ENCODE data around the gene GBE1.
"Not testable (repeated sequence)": the region's sequence is repeated elsewhere in the genome, so short reads cannot be mapped to it uniquely, and the experiment has no call there.

Gene GBE1

DNA sequence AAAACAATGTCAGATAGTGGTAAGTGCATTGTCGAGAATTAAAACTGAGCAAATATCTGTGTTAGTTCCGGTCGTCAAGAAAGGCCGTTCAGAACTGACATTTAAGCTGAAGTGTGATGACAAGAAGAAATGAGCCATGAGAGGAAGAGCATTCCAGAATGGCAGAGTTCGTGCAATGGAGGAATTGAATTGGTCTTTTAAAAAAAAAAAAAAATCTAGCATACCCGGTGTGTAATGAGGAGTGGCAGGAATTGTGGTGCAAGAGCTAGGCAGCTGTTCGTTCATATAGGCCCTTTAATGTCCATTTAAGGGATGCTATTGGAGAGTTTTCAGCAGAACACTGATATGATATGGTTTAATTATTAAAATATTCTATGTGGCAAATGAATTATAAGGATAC lies 2.6 kb upstream of the GBE1 start:
- Mint-ChIP-seq H3K36me3 (peaks cover 5% of the 10 kb centered on the region), H3K4me3 (no peak overlapping the region), H3K9me3 (no peaks in the 10 kb centered on the region), H3K4me1 (peaks cover 20% of the 10 kb centered on the region), H3K27ac (no peak overlapping the region), H3K27me3 (peaks cover 3% of the 10 kb centered on the region)

DNA sequence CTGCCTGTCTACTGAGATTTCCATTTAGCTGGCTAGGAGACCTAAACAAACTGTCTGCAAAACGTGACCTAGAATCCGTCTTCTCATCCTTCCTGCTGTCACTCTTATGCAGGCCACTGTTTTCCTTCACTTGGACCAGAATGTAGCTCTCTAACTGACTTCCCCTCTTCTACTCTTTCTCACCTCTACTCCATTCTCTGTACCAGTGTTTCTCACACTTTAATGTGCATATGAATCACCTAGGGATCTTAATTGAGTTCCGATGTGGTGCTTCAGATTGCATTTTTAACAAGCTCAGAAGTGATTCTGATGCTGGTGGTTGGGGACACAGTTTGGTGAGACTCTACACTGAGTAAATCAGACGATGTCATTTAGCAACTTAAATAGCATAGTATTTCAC lies 1.6 kb upstream of the GBE1 start:
- H3K27ac Mint-ChIP-seq = no peak overlapping the region
- H3K4me1 Mint-ChIP-seq = peaks cover 20% of the 10 kb centered on the region
- no peaks in the 10 kb centered on the region for H3K27me3 Mint-ChIP-seq
- peak overlapping the region; percentile 24 for H3K4me3 Mint-ChIP-seq
- H3K36me3 Mint-ChIP-seq = peaks cover 11% of the 10 kb centered on the region
- H3K9me3 Mint-ChIP-seq = no peaks in the 10 kb centered on the region

DNA sequence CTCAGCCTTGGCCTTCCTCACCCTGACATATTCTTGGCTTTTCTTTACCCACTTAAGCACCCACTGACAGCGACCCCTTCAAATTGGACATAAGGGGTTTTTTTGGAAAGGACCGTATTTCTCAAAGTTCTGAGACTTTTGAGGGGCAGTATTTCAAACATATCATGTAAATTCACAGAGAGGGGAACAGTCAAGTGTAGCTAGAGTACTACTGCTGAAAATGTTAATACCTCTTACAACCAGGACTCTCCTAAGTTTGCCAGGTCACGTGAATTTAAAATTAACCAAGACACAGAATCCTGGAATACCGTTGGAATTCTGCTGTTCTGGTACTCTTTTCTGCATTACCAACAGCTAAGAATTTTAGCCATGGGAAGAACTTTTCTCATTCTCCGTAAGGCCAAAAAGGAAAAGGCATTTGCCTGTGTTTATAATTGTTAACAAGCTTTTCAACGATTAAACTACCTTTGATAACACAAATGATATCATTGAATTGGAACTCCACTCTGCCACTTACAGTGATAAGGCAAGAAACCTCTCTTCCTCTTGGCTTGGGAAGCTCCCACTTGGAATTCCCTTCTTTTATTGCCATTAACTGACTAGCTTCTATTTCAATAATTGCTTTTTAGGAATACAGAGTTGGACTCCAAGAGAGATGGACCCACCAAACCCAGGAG lies 597 bp upstream of the GBE1 start:
- no peaks in the 10 kb centered on the region for H3K9me3 Mint-ChIP-seq
- no peaks in the 10 kb centered on the region for H3K27me3 Mint-ChIP-seq
- peaks cover 16% of the 10 kb centered on the region for H3K36me3 Mint-ChIP-seq
- peaks cover 20% of the 10 kb centered on the region for H3K4me1 Mint-ChIP-seq
- H3K27ac Mint-ChIP-seq = peak overlapping the region; percentile 97
- H3K4me3 Mint-ChIP-seq = peak overlapping the region; percentile 97

DNA sequence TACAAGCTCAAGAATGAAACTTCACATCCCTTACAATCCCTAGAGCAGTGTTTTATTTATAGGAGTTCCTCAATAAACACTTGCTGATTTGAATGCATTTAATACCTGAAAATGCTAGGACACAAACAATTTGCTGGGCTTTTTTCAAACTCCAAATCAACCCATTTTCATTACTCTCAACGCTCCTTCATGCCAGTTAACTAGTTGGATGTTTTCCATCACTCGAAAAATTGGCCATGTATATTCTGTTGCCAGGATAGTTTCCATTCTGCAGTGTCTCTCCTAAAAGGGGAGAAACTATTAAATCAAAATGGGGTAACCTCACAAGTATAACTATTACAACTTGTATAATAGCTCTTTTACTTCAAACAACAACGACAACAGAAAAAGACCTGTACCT lies 1.2 kb downstream of the GBE1 start:
- Mint-ChIP-seq H3K4me3 (peak overlapping the region; percentile 97), H3K27ac (peak overlapping the region; percentile 99), H3K9me3 (no peaks in the 10 kb centered on the region), H3K36me3 (peaks cover 16% of the 10 kb centered on the region), H3K27me3 (no peaks in the 10 kb centered on the region), H3K4me1 (peaks cover 20% of the 10 kb centered on the region)

DNA sequence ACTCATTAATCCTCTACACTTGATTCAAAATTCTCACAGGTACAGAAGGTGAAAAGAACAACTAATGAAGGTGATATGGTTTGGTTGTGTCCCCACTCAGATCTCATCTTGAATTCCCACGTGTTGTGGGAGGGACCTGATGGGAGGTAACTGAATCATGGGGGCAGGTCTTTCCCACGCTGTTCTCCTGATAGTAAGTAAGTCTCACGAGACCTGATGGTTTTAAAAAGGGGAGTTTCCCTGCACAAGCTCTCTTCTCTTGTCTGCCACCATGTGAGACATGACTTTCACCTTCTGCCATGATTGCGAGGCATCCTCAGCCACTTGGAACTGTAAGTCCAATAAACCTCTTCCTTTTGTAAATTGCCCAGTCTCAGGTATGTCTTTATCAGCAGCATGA lies 2.7 kb downstream of the GBE1 start:
- H3K27me3 Mint-ChIP-seq, H3K4me3 Mint-ChIP-seq, H3K27ac Mint-ChIP-seq, H3K9me3 Mint-ChIP-seq: not testable (repeated sequence)
- H3K4me1 Mint-ChIP-seq = peaks cover 20% of the 10 kb centered on the region
- peaks cover 23% of the 10 kb centered on the region for H3K36me3 Mint-ChIP-seq

DNA sequence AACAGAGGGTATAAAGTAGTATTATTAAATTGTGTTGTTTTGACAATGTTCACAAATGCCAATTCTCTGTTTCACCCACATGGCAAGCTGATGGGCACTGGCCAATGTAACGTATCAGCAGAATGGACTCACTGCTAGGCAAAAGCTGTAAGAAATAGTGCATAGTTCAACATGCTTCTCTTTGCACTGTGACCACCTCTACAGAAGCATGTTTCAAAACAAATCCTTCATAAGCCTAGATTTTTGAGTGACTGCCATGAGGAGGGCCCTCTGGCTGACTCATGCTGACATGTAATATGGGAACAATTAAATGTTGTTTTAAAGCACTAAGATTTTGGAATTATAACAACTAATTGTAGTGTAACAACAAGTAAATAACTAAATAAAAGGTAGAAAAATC lies 3.2 kb downstream of the GBE1 start:
- Mint-ChIP-seq H3K9me3 (no peaks in the 10 kb centered on the region), H3K4me3 (no peak overlapping the region), H3K36me3 (peaks cover 23% of the 10 kb centered on the region), H3K27ac (no peak overlapping the region), H3K4me1 (peaks cover 20% of the 10 kb centered on the region), H3K27me3 (no peaks in the 10 kb centered on the region)

DNA sequence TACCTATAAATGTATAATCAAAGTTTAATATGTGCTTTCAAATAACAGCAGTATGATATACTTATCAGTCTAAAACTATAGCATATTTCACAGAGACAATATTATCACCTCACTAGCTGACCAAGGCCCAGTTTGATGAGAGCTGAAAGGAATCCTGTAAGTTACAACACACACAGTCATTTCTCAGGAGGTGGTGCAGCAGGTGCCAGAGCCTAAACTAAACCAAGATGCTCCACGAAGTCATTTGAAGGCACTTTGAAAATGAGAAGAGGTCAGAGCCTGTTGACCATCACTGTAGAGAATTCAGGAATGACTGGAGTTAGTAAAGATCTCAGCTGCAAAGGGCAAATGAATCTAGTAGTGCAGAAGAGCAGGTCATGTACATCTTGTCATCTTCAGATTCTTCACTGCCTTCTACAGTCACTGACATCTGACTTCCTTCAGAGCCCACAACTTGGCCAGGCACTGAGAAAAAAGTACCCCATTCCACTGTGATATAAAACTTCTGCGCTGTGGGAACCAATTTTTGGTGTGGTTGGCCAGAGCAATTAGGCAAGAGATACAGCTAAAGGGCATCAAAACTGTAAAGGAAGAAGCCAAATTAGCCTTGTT lies 7.9 kb downstream of the GBE1 start:
- Mint-ChIP-seq H3K27ac (no peak overlapping the region), H3K36me3 (peaks cover 16% of the 10 kb centered on the region), H3K27me3 (no peaks in the 10 kb centered on the region), H3K4me3 (no peak overlapping the region), H3K4me1 (no peaks in the 10 kb centered on the region), H3K9me3 (no peaks in the 10 kb centered on the region)

DNA sequence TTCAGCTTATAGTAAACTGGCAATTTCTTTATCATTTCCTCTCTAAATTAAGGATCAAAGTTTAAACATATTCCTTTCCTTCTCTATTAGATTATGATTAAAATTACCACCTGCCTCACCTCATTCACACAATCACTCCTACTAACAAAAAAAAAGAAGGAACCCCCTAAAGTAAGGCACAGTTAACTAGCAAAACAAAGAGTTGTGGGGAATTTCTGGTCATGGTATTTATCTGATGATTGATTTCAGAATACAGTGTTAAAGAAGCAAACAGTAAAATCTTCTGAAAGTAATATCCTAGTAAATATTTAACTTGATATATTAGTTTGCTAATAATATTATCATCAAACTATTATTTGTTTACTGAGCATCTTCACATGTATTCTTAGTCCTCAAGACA lies 8.8 kb downstream of the GBE1 start:
- H3K4me3 Mint-ChIP-seq = no peak overlapping the region
- no peaks in the 10 kb centered on the region for H3K27me3 Mint-ChIP-seq
- H3K4me1 Mint-ChIP-seq = no peaks in the 10 kb centered on the region
- H3K9me3 Mint-ChIP-seq = no peaks in the 10 kb centered on the region
- H3K27ac Mint-ChIP-seq = no peak overlapping the region
- H3K36me3 Mint-ChIP-seq = peaks cover 14% of the 10 kb centered on the region

DNA sequence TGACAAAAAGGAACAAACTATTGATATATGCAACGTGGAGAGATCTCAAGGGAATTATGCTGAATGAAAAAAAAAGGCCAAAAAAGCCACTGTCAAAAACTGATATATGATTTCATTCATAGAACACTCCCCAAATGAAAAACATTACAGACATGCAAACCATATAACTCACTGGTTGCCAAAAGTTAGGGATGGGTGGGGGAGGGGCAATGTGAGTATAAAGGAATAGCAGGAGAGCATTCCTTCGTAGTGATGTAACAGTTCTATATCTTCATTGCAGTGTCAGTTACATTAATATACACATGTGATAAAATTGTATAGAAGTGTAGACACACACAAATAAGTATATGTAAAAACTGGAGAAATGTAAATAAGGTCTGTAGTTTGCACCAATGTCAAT lies 12.2 kb downstream of the GBE1 start:
- no peaks in the 10 kb centered on the region for H3K27me3 Mint-ChIP-seq
- H3K4me3 Mint-ChIP-seq = no peak overlapping the region
- H3K9me3 Mint-ChIP-seq = no peaks in the 10 kb centered on the region
- peaks cover 5% of the 10 kb centered on the region for H3K36me3 Mint-ChIP-seq
- no peak overlapping the region for H3K27ac Mint-ChIP-seq
- no peaks in the 10 kb centered on the region for H3K4me1 Mint-ChIP-seq

DNA sequence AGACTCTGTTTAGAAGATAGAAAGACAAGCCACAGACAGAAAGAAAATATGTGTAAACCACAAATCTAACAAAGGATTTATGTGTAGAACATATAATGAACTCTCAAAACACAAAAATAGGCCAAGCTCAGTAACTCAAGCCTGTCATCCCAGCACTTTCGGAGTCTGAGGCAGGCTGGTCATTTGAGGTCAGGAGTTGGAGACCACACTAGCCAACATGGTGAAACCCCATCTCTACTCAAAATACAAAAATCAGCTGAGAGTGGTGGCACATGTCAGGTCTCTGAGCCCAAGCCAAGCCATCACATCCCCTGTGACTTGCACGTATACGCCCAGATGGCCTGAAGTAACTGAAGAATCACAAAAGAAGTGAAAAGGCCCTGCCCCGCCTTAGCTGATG lies 14.2 kb downstream of the GBE1 start:
- not testable (repeated sequence) for H3K27ac Mint-ChIP-seq, H3K4me1 Mint-ChIP-seq, H3K9me3 Mint-ChIP-seq, H3K36me3 Mint-ChIP-seq, H3K27me3 Mint-ChIP-seq, H3K4me3 Mint-ChIP-seq

DNA sequence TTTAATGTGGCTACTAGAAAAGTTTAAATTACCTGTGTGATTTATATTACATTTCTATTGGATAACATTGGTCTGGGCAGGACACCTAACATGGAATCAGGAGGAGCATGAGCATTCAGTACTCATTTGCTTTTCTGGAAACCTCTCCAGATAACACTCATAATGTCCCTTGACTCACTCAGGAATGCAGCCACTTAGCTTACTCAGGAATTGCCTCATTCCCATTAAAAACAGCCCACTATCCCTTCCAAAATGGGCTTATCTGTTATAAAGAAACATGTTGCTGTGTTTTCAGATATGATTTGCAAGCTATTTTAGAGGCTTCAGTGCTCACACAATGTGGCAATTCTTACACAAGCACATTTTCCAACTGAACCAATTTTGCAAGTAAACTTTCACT lies 17.1 kb downstream of the GBE1 start:
- no peaks in the 10 kb centered on the region for H3K9me3 Mint-ChIP-seq
- peaks cover 11% of the 10 kb centered on the region for H3K4me1 Mint-ChIP-seq
- no peaks in the 10 kb centered on the region for H3K27me3 Mint-ChIP-seq
- H3K4me3 Mint-ChIP-seq = no peak overlapping the region
- H3K36me3 Mint-ChIP-seq = peaks cover 9% of the 10 kb centered on the region
- H3K27ac Mint-ChIP-seq = no peak overlapping the region

DNA sequence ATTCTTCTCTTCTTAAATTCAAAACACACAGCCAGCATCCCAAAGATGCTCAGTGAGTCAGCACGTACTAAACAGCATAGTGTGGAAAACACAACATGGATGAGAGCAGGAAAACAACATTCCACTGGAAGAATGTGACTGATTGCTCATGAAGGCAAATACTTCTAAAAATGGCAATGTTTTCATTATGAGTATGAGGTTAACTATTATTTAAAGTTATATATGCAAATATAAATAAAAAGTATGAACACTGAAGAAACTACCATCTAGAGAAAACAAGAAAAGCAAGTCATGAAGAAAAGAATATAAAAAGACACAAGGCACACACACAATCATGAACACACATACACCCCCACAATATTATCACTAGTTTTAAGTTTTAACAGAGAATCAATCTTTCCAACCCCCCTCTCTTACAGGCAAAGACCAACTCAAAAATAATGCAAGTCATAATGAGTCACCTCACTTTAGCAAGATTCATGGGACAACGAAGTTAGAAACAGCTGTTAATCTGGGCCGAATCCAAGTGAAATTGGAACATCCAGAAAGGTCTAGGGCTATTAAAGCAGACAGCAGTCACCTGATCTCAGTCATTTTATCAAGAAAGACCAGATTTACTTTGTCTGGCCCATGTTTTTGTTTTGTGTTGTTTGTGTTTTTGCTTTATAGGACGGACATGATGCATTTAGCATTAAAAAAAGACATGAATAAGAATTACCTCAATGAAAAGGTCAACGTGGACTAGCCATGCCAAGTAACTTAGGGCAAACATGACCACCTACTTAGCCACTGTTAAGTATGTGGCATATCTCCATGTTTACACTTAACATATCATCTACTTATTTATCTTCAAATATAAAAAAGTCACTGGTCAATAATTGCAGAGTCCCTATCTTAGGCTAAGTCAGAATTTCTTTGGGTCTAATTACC lies 18.1 kb downstream of the GBE1 start:
- H3K27me3 Mint-ChIP-seq = no peaks in the 10 kb centered on the region
- H3K27ac Mint-ChIP-seq = no peak overlapping the region
- peaks cover 3% of the 10 kb centered on the region for H3K9me3 Mint-ChIP-seq
- no peak overlapping the region for H3K4me3 Mint-ChIP-seq
- H3K4me1 Mint-ChIP-seq = peaks cover 11% of the 10 kb centered on the region
- H3K36me3 Mint-ChIP-seq = peaks cover 9% of the 10 kb centered on the region

DNA sequence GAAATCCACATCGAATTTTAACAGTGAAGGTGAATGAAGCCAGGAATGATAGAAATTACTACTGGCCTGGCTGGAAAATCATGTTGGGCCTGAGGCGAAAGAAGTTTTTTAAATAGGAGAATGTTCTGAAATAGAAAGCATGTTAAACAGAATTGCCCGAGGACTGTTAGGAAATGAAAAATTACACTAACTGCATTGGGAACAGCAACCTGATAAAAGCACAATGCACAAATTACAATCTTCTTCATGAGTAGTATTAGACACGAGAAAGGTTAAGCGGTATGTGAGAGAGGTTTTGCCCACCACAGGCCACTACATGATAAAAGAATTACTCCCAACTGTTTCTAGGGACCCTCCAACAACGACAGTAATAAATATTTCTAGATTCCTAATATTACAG lies 18.9 kb downstream of the GBE1 start:
- H3K9me3 Mint-ChIP-seq = peaks cover 3% of the 10 kb centered on the region
- H3K27ac Mint-ChIP-seq = no peak overlapping the region
- H3K4me1 Mint-ChIP-seq = peaks cover 11% of the 10 kb centered on the region
- no peaks in the 10 kb centered on the region for H3K27me3 Mint-ChIP-seq
- no peak overlapping the region for H3K4me3 Mint-ChIP-seq
- peaks cover 6% of the 10 kb centered on the region for H3K36me3 Mint-ChIP-seq

DNA sequence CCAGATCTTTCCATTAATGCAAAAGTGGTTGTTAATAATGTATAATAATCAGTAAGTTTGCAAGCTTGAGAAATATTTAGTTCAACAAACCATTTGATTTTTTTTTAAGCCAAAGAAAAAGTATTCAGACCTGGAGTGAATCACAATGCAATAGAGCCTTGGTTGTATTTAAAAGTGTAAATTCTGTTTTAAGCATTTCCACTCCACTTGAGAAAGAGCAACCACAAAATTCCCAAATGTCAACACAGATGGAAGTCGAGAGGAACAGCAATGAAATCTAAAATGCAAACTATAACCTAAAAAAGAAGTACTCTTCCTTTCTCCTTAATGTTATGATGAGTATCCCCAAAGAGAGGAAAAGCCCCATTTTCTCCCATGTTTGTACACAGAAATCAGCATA lies 20.2 kb downstream of the GBE1 start:
- no peaks in the 10 kb centered on the region for H3K27me3 Mint-ChIP-seq
- H3K36me3 Mint-ChIP-seq = peaks cover 6% of the 10 kb centered on the region
- no peak overlapping the region for H3K27ac Mint-ChIP-seq
- peaks cover 11% of the 10 kb centered on the region for H3K4me1 Mint-ChIP-seq
- H3K9me3 Mint-ChIP-seq = peaks cover 3% of the 10 kb centered on the region
- H3K4me3 Mint-ChIP-seq = no peak overlapping the region

DNA sequence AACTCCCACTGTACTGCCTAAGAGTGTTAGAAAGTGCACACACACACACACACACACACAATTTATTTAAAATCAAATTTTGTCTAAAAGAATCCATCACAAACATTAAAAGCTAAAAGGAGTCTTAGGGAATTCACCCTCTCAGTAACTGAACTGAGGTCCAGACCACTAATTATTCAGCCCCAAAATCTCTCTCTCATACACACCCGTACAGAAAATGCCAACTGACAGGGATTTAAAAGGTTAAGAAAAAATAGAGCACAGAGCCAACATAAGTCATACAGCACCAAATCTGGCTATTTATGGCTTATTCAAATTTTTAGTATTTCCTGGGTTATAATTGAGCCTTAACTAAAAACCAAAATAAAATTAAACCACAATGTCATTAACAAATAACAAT lies 20.7 kb downstream of the GBE1 start:
- H3K27ac Mint-ChIP-seq = no peak overlapping the region

DNA sequence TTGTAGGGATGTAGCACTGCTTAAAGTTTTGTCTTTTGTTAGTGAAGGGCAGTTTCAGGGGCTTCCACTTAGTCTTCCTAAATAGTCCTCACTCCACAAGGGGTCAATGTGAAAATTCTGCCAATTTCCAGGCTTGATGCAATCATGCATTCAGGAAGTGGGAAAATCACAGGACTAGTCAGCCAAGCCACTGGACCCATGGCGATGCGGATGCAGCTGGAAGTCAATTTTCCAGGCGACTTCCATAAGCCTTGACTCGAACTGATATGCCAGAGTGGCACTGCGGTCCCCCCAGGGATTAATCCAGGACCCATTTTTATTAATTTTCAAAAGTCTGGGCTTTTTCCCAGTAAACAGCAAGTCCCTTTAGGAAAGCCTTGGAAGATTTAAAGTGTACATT lies 26.1 kb downstream of the GBE1 start:
- Mint-ChIP-seq H3K27me3 (no peaks in the 10 kb centered on the region), H3K36me3 (peaks cover 3% of the 10 kb centered on the region), H3K4me1 (peaks cover 4% of the 10 kb centered on the region), H3K9me3 (peaks cover 3% of the 10 kb centered on the region), H3K4me3 (no peak overlapping the region), H3K27ac (no peak overlapping the region)

More for the DNA sequence above, 20.7 kb downstream of the GBE1 start:
- peaks cover 6% of the 10 kb centered on the region for H3K36me3 Mint-ChIP-seq
- peaks cover 11% of the 10 kb centered on the region for H3K4me1 Mint-ChIP-seq
- H3K9me3 Mint-ChIP-seq = peaks cover 3% of the 10 kb centered on the region
- no peak overlapping the region for H3K4me3 Mint-ChIP-seq
- H3K27me3 Mint-ChIP-seq = no peaks in the 10 kb centered on the region

Measured in activated naive CD4-positive, alpha-beta T cell treated with anti-CD3 and anti-CD28 coated beads, Interleukin-2, amount 50 U/mL, for 24 hours (primary cell).